Uterus (tissue), 2 donors: Measurements from ENCODE around the gene SMYD4.

Experiments
- CTCF ChIP-seq, 4 experiments: fragments of 200-600 bp in 2 of 4; fragments of 450-650 bp in 2 of 4; sonication (generic) in 2 of 4; IDR thresholded peaks; one replicate each; pipeline ENCODE4 v1.5.1; 2016 to 2019; ENCODE audit warnings: antibody characterized with exemption in 4 of 4, mild to moderate bottlenecking in 2 of 4, moderate library complexity in 1 of 4
- POLR2A ChIP-seq, 2 donors: fragments of 450-650 bp; IDR thresholded peaks; one replicate each; pipeline ENCODE4 v1.6.1; 2016; ENCODE audit warnings: antibody characterized with exemption in 2 of 2, mild to moderate bottlenecking in 1 of 2, moderate library complexity in 1 of 2

GRCh38 chr17:1829216-1829591 is 498 bp downstream of the SMYD4 start:
- TF ChIP-seq CTCF (IDR thresholded peaks at IDR 0.05) (no peak), POLR2A (IDR thresholded peaks at IDR 0.05) (no peak)
